CD4-positive, alpha-beta T cell treated with Interferon gamma for 1 hour (primary cell): ENCODE data around the gene NKAIN1.
"Not testable (repeated sequence)": the region's sequence is repeated elsewhere in the genome, so short reads cannot be mapped to it uniquely, and the experiment has no call there.

Source experiments
- DNase-seq: peaks from one replicate; pipeline ENCODE4 v3.0.0-alpha.2; 2020

NKAIN1 gene

GRCh38 chr1:31191281-31191680, 48.4 kb downstream of the NKAIN1 start:
- no peak for DNase-seq

GRCh38 chr1:31189696-31190674, 49.7 kb downstream of the NKAIN1 start:
- no peak for DNase-seq

GRCh38 chr1:31183927-31184554, 55.6 kb downstream of the NKAIN1 start:
- peak; percentile 12 for DNase-seq

DNA sequence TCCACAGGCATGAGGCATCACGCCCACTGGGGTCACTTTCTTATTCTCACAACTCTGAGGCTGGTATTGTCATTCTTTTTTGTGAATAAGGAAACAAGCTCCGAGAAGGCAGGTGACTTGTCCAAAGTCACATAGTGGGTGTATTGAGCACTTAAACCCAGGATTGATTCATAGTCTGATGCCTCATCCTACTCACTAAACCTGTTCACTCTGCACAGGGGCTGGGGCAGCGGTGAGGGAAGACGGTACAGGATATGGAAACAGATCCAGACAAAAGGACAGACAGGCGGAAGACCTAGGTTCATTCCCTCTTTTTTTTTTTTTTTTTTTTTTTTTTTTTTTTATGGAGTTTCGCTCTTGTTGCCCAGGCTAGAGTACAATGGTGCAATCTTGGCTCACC, 56.6 kb downstream of the NKAIN1 start:
- no peak for DNase-seq

DNA sequence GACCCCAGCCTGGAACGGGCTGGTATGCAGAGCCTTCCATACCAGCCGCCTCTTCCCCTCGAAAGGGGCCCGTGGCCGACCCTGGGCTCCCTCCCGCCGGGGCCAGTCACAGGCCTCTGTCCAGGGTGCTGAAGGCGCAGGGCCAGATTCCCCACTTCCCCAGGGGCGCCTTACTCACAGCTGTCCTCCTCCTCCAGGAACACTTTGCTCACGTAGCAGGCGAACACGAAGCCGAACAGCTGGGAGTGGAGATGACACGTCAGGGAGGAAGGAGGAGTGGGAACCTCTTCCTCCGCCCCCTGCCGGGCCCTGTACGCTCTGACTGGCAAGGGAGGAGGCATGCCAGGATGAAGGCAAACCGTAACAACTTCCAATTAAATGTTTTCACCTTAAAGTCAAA, 57.3 kb downstream of the NKAIN1 start:
- peak; percentile 28 for DNase-seq

GRCh38 chr1:31181515-31182343, 58.0 kb downstream of the NKAIN1 start:
- DNase-seq = peak; percentile 15

DNA sequence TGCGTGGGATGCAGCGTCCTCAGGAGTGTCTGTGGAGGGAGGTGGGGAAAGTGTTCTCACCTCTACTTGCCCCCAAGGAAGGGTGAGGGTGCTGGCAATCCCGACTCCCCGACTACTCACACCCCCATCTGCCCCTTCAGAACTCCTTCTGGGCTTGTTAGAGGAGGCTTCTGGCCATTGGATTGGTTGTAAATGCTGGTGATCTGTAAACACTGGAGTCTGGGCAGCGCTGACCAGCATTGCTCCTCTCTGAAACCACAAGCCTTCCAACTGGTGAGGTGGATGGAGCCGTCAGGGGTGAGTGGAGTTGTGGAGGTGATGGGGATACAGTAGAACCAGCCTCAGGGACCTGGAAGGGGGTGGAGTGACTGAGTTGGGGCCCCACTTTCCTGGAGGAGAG, 59.3 kb downstream of the NKAIN1 start:
- no peak for DNase-seq

DNA sequence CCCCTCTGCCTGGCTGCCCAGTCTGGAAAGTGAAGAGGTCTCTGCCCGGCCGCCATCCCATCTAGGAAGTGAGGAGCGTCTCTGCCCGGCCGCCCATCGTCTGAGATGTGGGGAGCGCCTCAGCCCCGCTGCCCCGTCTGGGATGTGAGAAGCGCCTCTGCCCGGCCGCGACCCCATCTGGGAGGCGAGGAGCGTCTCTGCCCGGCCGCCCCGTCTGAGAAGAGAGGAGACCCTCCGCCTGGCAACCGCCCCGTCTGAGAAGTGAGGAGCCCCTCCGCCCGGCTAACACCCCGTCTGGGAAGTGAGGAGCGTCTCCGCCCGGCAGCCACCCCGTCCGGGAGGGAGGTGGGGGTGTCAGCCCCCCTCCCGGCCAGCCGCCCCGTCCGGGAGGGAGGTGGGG, 63.4 kb downstream of the NKAIN1 start:
- not testable (repeated sequence) for DNase-seq

- no peak for DNase-seq
Measured at GRCh38 chr1:31170486-31170735, 69.3 kb downstream of the NKAIN1 start.

DNA sequence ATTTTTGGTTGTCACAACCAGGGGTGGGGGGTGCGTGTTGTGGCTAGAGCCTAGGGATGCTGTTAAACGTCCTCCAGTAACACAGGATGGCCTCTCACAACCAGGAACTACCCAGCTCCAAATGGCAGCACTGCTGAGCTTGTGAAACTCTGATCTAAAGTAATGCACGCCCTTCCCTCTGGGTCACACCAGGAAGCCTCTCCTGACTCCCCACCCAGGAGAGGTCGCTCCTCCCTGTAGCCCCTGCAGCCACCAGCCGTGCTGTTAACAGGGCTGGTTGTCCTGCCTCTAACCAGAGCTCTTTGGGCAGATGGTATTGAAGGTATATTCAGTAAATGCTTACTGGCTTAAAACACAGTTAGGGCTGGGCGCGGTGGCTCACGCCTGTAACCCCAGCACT, 73.2 kb downstream of the NKAIN1 start:
- DNase-seq = no peak

DNA sequence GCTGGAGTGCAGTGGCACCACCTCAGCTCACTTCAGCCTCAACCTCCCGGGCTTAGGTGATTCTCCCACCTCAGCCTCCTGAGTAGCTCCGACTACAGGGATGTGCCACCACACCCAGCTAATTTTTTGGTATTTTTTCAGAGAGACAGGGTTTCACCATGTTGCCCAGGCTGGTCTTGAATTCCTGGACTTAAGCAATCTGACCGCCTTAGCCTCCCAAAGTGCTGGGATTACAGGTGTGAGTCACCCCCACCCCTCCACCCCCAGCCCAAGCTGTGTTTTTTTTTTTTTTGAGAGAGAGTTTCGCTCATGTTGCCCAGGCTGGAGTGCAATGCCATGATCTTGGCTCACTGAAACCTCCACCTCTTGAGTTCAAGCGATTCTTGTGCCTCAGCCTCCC, 75.4 kb downstream of the NKAIN1 start:
- no peak for DNase-seq

DNA sequence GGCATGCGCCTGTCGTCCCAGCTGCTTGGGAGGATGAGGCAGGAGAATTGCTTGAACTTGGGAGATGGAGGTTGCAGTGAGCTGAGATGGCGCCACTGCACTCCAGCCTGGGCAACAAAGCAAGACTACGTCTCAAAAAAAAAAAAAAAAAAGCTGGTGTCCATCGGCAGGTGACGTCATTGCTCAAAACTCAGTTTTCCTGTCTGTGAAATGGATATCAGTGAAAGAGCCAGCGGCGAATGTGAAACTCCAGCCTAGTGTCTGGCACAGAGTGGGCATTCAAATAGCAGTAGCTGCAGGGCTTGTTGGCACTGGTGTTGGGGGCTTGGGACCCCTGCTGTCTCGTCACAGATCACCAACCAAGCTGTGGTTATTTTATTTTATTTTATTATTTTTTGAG, 75.8 kb downstream of the NKAIN1 start:
- no peak for DNase-seq

GRCh38 chr1:31161571-31161970, 78.1 kb downstream of the NKAIN1 start:
- no peak for DNase-seq

DNA sequence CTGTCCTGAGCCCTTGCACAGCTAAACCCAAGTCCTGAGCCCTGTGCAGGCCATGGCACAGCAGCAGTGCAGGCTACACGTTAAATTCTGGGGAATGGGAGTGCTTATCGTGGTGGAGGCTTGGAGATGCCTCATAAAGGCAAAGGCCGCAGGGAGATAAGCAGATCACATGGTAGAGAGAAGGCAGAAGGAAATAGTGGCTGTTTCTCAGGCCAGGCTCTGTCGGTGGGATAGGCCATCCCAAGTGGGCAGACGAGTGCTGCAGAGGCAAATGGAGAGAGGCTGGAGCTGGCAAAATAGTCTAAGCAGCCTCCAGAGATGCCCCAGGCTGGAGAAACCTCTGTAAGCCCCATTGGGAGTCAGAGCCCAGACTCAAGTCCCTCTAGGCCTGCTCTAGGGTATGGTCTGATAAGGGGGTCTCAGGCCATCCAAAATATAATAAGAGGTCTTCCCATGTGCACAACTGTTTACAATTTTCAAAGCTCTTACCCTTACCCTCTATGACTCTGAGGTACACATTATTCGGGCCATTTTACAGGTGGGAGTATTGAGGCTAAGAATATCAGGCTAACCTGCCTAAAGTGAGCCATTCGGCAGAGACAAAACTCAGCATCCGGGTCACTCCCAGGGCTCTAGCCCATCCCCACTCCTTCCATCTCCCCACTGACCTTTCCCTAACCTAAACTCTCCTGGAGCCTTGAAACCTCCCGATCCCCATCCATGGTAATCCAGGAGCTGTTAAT, 79.6 kb downstream of the NKAIN1 start:
- no peak for DNase-seq

- DNase-seq = no peak
Measured at GRCh38 chr1:31159323-31159722, 80.4 kb downstream of the NKAIN1 start.

GRCh38 chr1:31155216-31155806, 84.4 kb downstream of the NKAIN1 start:
- peak; percentile 36 for DNase-seq

- peak; percentile 59 for DNase-seq
Measured at GRCh38 chr1:31154632-31155215, 85.0 kb downstream of the NKAIN1 start.

- no peak for DNase-seq
Measured at GRCh38 chr1:31154000-31154631, 85.6 kb downstream of the NKAIN1 start.

DNA sequence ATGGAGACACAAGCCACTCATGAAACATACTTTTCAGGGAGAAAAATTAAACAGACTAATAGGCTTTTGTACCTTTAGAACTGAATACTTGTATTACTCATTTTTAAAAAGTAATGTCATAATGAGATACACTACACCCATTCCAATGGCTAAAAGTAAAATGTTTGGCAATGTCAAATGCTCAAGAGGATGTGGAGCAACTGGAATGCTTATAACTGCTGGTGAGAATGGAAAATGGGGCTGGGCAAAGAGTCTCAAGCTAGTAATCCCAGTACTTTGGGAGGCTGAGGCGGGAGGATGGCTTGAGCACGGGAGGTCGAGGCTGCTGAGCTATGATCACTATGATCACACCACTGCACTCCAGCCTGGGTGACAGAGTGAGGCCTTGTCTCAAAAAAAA, 86.3 kb downstream of the NKAIN1 start:
- no peak for DNase-seq

DNA sequence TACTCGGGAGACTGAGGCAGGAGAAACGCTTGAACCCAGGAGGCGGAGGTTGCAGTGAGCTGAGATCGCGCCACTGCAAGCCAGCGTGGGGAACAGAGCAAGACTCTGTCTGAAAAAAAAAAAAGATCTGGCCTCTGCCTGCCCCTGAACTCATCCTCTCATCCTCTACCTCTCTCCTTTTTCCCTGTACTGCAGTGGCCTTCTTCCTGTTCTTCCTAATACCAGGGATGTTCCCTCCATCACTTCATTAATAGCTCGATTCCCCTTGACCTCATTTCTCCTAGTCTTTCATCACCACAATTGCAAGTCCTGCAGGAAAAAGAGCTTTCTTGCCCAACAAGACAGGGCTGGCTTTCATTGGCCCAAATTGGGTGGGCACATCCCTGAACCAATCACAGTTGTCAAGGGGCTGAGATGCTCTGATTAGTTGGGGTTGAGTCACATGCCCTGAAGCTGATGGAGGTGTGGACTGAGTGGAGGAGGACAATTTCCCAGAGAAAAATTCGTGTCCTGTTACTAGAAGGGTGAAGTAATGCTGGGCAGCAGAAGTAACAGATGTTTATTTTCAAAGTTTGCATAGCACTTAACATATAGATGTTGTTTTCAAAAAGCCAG, 87.4 kb downstream of the NKAIN1 start:
- DNase-seq = no peak

GRCh38 chr1:31151402-31151801, 88.3 kb downstream of the NKAIN1 start:
- DNase-seq = no peak
